Activated CD4-positive, alpha-beta T cell treated with anti-CD3 and anti-CD28 coated beads, Interleukin-2, amount 50 U/mL, for 24 hours (primary cell): ENCODE data around the gene B4GALT5.

Source experiments
- DNase-seq, 2 donors: peaks; one replicate each; pipeline ENCODE4 v3.0.0-alpha.2; 2020; ENCODE audit warnings: low read depth in 1 of 2, low spot score in 1 of 2

The B4GALT5 gene

DNA sequence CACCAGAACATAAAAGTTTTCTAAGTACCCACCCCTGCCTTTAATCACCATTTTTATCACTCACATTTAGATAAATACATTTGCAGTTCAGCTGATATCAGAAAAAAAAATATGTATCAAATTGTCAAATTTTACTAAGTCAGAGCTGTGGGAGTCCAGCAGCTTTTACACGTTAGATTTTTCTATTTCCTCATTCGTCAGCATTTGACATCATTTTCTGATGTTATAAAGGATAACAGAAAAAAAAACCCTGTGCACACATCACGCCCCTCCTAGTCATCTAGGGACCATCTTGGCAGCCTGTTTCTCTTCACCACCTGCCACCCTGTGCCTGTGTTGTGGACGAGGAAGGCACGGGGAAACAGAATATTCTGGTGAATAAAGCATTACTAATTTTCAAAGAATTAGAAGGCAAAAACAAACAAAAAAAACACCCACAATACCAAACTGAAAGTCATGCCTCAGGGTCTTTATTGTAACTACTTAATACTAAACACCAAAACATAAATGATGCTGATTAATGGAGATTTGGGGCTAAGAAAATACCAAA lies 12.4 kb downstream of the B4GALT5 start:
- DNase-seq, result no peak

DNA sequence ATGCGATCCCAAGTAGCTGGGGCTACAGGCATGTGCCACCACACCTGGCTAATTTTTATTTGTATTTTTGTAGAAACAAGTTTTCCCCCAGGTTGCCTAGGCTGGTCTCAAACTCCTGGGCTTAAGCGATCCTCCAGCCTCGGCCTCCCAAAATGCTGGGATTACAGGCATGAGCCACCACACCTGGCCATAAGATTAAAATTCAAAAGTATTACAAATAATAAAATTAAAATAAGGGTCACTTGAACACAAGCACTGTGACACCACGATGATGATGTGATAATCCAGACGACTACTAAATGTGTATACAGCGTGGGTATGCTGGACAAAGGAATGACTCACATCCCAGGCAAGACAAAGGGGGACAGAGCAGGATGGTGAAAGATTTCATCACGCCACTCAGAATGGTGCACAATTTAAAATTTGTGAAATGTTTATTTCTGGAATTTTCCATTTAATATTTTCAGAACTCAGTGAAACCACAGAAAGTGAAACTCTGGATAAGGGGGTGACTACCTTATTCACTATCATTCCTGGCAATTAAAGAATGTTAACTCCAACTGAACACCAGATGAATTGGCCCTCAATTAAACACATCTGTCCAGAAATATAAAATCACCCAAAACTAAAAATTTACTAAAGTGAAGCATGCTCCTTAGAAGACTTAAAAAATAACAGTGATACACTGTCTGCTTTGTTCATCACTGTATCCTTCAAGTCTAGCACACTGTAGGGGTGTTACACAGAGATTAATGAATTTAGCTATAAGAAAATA lies 13.1 kb downstream of the B4GALT5 start:
- DNase-seq, result no peak

DNA sequence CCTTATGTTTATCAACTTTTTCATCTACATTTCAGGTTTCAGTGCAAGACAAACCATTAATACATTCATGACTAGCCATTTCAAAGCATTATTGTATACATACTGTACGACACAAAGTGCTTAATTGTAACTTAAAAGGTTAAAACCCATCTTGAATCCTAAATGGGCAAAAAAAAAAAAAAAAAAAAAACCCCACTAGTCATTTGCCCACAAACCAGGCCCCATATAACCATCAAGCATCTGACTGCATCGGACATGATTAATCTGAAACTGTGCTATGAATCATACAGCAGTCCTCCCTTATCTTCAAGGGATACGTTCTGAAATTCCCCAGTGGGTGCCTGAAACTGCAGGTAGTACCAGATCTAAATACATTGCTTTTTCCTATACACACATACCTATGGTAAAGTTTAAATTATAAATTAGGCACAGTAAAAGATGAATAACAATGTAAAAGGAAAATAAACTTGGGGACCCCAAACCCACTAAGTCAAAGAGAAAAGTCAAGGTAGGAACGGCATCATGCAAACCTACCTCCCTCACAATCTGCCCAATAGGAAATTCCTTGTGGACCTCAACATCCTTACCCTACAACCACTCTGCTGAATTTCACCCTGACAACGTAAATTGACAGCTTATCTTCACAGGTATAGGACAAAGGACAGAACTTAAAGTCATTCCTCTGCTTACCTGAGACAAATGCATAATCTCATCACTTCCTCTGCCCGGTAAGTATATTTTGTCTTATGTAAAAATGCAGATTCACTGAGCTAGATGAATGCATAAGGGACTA lies 14.3 kb downstream of the B4GALT5 start:
- peak in 1 of 2 donors; percentile 44 for DNase-seq

DNA sequence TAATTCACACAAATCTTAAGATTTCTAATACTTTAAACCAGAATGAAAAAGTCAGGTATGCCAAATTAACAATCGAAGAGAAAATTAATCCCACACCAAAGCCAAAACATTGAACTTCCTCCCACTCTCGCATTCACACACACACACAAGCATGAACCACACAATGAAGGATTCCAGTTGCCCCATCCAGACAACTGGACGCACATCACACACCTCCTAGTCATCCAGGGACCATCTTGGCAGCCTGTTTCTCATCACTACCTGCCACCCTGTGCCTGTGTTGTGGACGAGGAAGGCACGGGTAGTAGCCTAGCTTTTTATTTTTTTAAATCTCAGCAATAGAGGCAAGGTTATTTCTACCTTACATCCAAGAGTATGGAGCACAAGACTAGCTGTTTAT lies 15.2 kb downstream of the B4GALT5 start:
- no peak for DNase-seq

DNA sequence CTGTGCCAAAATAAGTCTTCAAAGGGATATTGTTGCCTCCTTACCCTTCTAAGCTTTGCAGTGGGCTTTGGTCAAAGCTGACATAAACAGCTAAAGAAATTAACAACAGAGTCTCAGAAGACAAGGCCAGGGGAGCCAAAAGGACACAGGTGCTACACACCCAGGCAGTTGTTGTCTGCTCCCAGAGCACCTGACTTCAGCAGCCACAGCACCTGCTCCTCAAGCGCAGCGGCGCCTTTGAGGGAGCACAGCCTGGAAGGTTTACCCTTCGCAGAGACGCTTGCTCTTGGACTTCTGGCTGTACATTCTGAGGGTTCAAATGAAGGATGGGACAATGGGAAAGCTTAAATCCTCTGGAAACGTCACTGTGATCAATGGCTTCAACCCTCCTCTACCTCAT lies 16.6 kb downstream of the B4GALT5 start:
- DNase-seq, result no peak

DNA sequence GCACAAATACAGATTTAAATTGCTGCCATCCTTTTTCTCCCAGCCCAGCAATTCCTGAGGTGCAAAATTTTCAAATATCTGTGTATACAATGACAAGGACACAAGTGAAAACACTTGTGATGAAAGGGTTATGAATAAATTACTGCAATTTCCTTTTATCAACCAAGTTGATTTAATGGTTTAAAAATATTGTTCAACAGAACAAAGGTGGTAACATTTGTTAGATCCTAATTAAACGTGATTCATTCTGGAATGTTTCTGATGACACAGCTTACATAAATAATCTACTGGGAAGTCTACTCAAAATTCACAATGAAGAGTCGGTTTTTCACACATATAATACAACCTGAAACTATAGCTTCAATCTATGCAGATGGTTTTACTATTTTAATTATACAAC lies 17.1 kb downstream of the B4GALT5 start:
- no peak for DNase-seq

DNA sequence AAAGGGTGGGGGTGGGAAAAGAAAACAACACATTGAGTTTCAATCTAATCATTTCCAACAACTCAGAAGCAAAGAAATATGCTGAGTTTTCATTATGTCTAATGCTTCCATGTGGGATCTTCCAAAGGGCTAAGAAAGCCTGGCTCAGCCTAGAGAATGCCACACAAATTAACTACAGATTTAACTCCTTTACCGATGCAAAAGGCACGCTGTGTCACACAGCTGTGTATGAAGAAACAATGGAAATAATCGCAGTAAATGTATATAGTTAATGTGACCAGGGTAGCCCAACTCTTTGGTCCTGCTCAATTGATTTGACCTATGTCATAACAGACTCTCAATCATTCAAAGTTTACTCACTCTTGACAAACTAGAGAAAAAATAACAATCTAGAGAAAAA lies 17.8 kb downstream of the B4GALT5 start:
- DNase-seq, result no peak

DNA sequence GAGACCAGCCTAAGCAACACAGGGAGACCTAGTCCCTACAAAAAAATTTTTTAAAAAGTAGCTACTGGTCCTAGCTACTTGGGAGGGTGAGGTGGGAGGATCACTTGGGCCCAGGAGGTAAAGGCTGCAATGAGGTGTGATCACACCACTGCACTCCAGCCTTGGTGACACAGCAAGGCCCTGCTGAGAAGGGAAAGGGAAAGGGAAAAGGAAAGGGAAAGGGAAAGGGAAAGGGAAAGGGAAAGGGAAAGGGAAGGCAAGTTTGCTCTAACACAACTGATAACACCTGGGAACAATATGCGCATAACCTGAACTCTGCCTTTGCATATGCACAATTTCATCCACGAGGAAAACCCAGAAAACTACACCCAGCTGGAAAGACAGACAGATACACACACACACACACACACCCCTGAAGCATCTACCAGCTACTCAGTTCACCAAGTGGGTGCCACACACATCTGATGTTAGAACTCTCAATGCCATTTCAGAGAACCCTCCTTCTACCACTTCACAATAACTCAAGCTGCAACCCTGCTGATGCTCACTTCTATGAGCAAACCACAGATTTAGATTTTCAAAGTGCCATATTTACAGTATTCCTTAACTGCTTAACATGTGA lies 19.1 kb downstream of the B4GALT5 start:
- no peak for DNase-seq

DNA sequence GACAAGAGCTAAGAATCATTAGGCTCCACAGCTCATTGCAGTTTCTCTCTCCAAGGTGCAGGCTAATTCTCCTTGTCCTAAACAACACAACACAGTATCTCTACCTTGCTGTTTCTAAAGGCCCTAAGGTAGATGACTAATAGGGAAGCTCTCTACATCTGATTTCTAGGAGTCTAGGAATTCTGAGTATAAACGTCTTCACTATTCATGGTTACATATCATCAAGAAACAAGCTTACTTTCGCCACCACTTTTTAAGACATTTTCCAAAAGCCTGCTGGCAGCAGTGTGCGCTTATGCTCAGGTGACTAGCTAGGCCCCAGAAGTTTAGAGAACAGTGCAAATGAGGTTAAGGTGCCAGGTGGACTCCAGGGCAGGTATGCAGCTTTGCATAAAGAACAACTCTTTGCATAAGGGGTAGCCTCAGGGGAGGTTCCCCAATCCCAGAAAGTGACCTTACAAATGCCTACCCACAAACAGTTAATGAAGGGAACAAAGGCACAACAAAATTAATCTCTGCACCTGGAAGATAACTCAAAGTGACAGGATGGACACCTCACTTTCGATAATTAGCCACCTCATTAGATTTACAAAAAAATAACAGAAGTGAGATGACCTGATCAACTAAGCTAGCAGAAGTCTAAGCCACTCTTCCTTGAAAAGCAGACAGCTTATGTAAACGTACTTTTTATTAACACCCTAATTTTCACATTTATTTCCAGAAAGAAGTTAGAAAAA lies 20.1 kb downstream of the B4GALT5 start:
- DNase-seq, result no peak

DNA sequence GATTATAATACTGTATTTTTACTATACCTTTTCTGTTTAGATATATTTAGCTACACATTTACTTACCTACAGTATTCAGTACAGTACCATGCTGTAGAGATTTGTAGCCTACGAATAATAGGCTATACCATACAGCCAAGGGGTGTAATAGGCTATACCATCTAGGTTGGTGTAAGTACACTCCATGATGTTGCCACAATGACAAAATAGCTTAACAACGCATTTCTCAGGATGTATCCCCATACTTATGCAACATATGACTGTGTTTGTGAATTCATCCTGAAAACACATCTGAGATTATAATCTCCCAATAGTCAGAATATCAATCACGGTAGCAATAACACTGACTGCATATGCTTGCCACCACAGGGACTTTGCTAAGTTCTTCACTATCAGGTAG lies 20.7 kb downstream of the B4GALT5 start:
- no peak for DNase-seq

DNA sequence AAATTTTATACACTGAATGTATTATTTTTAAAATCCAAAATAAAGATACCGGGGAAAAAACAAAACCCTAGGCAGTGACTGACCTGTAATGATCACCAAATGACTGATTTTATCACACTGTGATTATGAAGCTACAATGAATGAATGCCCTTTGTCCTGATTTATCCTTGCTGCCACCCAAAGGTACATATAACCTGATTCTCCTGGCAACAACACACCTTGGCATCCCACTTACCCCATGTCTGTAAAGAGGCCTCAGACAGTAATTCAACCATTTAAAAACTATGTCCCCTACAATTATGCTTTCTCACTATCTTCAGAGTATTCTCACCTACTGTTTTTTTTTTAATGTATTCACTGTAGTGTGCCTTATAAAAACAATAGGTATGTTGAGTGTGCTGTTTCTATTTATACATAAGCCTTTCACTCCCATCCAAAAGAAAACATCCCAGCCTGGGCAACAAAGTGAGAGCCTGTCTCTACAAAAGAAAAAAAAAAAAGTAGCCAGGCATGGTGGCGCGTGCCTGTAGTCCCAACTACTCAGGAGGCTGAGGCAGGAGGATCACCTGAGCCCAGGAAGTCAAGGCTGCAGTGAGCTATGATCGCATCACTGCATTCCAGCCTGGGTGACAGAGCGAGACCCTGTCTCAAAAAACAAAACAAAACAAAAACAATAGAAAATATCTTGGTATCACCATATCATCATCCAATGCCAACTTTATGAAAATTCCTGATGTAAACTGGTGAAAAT lies 21.7 kb downstream of the B4GALT5 start:
- DNase-seq, result no peak

DNA sequence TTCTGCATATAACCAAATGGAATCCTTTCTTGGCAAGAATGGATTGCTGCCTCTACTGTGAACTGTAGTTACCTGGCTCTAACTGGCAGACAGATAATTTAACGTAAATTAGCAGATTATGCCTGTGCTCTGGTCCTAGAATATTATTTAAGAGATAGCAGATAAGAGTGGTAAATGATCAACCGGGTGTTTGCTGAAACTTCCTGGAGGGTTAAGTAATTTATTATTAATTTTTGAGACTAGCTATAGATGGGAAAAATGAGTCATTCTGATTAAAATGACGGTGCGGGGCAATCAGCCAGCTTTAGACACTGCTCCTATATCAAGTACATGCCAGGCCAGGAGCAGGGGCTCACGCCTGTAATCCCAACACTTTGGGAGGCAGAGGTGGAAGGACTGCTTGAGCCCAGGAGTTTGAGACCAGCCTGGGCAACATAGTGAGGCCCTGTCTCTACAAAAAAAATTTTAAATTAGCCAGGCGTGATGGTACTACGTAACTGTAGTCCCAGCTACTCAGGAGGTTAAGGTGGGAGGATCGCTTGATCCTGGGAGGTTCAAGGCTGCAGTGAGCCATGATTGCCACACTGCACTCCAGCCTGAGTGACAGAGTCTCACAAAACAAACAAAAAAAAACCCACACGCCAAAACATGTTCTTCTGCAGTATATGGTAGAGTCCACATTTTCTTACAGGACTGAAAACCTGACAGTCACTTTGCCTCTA lies 22.6 kb downstream of the B4GALT5 start:
- no peak for DNase-seq

DNA sequence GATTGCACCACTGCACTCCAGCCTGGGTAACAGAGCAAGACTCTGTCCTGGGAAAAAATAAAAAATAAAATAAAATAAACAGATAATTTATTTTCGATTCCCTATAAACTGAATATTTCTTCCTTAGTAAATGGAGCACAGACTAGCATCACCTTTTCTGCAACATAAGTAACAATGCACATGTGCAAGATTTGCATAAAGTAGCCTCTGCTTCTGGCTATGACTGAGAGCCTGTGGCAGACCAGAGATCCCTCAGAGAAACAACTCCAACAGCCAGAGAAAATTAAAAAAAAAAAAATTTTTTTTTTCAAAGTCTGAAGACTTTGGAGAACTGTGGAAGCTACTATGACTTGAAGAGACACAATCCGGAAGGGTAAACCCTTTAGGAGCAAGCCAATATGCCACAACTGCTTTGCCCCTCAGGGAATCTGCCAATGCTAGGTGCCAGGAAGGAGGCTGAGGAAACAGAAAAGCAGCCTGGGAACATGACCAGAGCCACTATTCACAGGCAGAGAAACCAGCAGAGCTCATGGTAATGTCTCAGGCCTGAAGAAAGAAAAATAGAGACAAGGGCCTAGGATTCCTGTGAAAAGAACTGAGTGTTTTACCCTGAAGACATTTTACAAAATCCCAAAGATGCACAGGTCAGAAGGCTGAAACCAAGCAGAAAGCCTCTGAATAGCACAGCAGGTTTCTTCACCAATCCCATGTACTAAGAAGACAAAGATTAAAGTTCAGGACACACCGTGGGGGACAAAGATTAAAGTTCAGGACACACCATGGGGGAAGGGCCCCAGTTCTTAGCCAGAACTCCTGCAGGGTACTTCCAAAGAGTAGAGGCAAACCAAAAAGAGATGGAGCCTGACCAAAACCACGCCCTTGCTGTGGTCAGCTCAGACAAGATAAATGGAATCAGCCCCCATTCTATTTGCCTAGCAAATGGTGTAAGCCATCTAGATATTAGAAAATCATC lies 25.8 kb downstream of the B4GALT5 start:
- DNase-seq, result no peak

DNA sequence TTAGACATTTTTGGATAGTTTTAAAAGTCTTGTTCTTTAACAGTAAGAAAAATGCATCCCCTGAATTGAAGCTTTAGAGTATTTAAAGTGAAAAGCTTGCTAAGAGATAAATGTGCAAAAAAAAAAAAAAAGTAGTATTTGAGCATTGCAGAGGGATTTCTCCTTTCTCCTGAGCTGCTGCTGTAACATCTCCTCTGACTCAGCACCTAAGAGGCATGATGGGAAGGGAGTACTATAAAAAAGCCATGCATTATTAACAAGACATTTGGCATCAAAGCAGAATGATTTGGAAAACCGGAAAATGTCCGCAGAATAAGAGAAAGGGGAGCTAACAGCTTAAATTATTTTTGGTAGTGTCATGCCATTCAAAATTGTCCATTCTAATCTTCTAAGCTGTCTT lies 27.9 kb downstream of the B4GALT5 start:
- DNase-seq, result no peak

DNA sequence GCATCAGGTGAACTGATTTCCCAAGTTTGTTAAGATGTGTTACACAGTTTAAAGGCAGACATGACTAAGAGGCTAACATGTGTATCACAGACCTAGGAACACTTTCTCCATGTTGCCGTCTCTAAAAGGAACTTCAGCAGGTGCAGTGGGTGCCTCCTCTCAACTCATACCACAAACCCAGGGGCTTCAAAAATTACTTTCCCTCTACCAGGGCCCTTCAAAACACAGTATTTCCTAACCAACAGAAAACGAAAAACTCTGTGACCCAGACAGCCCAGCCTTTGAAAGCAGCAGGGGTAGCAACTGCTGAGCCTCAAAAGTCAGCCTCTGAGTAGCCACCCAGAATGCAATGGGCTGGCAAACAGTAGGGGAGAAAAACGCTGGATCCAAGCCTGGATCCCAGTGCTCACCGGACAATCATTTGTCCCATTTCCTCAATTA lies 28.5 kb downstream of the B4GALT5 start:
- DNase-seq, result no peak

DNA sequence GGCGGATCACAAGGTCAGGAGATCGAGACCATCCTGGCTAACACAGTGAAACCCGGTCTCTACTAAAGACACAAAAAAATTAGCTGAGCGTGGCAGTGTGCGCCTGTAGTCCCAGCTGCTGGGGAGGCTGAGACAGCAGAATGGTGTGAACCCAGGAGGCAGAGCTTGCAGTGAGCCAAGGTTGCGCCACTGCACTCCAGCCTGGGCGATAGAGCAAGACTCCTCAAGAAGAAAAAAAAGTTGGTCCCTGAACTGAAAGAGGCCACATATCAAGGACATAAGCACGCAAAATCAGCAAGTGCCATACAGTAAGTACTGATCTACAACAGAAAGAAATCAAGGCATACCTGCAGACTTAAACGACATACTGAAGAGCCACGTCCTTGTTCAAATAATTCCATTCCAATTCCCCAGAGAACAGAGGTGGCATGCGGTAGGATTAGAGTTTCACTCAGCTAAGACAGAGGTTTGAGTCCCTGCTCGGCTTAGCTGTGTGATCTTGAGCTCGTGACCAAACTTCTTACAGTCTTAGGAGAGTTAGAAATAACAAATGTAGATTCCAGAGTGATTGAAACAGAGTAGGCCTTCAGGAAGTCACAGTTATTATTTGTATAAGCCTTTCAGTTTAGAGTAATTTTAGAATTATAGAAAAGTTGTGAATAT lies 29.2 kb downstream of the B4GALT5 start:
- no peak for DNase-seq

DNA sequence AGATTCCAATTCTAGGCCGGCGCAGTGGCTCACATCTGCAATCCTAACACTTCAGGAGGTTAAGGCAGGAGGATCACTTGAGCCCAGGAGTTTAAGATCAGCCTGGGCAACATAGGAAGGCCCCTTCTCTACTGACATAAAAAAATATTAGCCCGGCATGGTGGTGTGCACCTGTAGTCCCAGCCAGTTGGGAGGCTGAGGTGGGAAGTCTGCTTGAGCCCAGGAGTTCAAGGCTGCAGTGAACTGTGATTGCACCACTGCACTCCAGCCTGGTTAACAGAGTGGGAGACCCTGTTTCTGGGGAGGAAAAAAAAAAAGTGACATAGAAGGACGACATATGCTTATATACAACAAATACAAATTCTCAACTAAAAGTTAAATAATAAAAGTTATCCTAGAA lies 30.9 kb downstream of the B4GALT5 start:
- DNase-seq, result no peak

DNA sequence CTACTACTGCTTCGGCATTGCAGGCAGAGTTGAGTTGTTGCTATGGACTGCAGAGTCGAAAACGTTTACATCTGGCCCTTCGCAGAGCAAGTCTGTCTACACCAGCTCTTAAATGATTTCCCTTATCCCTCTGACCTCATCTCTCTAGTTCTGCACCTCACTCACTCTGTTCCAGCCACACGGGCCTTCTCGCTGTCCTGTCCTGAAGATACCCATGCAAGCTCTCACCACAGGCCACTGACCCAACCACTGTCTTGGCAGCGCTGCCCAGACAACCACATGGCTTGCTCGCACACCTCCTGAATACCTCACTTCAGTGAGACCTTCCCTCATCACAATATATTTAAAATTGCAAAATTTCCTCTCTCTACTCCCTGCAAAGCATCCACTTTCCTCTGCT lies 31.4 kb downstream of the B4GALT5 start:
- no peak for DNase-seq
